ENCODE measurements around the gene ANKRD63. TPM values are rescaled to one million over a fixed set of nuclear protein-coding genes. Genes with fewer than 3 reads are reported as not detected.

Gene ANKRD63
- total and polyA plus RNA-seq, 9 of the 15 experiments (the other 6 are each of a cell fraction or from before 2014, with no cell fraction given), result 1.3 to 2.0 (median 1.8) TPM; not detected in 6

GRCh38 chr15:40282147-40282868, 556 bp downstream of the ANKRD63 start (continued):
- TF ChIP-seq, protein P1, sequence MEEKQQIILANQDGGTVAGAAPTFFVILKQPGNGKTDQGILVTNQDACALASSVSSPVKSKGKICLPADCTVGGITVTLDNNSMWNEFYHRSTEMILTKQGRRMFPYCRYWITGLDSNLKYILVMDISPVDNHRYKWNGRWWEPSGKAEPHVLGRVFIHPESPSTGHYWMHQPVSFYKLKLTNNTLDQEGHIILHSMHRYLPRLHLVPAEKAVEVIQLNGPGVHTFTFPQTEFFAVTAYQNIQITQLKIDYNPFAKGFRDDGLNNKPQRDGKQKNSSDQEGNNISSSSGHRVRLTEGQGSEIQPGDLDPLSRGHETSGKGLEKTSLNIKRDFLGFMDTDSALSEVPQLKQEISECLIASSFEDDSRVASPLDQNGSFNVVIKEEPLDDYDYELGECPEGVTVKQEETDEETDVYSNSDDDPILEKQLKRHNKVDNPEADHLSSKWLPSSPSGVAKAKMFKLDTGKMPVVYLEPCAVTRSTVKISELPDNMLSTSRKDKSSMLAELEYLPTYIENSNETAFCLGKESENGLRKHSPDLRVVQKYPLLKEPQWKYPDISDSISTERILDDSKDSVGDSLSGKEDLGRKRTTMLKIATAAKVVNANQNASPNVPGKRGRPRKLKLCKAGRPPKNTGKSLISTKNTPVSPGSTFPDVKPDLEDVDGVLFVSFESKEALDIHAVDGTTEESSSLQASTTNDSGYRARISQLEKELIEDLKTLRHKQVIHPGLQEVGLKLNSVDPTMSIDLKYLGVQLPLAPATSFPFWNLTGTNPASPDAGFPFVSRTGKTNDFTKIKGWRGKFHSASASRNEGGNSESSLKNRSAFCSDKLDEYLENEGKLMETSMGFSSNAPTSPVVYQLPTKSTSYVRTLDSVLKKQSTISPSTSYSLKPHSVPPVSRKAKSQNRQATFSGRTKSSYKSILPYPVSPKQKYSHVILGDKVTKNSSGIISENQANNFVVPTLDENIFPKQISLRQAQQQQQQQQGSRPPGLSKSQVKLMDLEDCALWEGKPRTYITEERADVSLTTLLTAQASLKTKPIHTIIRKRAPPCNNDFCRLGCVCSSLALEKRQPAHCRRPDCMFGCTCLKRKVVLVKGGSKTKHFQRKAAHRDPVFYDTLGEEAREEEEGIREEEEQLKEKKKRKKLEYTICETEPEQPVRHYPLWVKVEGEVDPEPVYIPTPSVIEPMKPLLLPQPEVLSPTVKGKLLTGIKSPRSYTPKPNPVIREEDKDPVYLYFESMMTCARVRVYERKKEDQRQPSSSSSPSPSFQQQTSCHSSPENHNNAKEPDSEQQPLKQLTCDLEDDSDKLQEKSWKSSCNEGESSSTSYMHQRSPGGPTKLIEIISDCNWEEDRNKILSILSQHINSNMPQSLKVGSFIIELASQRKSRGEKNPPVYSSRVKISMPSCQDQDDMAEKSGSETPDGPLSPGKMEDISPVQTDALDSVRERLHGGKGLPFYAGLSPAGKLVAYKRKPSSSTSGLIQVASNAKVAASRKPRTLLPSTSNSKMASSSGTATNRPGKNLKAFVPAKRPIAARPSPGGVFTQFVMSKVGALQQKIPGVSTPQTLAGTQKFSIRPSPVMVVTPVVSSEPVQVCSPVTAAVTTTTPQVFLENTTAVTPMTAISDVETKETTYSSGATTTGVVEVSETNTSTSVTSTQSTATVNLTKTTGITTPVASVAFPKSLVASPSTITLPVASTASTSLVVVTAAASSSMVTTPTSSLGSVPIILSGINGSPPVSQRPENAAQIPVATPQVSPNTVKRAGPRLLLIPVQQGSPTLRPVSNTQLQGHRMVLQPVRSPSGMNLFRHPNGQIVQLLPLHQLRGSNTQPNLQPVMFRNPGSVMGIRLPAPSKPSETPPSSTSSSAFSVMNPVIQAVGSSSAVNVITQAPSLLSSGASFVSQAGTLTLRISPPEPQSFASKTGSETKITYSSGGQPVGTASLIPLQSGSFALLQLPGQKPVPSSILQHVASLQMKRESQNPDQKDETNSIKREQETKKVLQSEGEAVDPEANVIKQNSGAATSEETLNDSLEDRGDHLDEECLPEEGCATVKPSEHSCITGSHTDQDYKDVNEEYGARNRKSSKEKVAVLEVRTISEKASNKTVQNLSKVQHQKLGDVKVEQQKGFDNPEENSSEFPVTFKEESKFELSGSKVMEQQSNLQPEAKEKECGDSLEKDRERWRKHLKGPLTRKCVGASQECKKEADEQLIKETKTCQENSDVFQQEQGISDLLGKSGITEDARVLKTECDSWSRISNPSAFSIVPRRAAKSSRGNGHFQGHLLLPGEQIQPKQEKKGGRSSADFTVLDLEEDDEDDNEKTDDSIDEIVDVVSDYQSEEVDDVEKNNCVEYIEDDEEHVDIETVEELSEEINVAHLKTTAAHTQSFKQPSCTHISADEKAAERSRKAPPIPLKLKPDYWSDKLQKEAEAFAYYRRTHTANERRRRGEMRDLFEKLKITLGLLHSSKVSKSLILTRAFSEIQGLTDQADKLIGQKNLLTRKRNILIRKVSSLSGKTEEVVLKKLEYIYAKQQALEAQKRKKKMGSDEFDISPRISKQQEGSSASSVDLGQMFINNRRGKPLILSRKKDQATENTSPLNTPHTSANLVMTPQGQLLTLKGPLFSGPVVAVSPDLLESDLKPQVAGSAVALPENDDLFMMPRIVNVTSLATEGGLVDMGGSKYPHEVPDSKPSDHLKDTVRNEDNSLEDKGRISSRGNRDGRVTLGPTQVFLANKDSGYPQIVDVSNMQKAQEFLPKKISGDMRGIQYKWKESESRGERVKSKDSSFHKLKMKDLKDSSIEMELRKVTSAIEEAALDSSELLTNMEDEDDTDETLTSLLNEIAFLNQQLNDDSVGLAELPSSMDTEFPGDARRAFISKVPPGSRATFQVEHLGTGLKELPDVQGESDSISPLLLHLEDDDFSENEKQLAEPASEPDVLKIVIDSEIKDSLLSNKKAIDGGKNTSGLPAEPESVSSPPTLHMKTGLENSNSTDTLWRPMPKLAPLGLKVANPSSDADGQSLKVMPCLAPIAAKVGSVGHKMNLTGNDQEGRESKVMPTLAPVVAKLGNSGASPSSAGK (IDR thresholded peaks at IDR 0.05), result peak; percentile 83
- peak; percentile 52; the same call in 1 of the 2 replicates for TF ChIP-seq RB1 (IDR thresholded peaks at IDR 0.05; ENCODE audit: low read depth)
- TF ChIP-seq ZNF12 (CRISPR knock-in tag; IDR thresholded peaks at IDR 0.05), result no peak
- 0 out of 2 replicates have a peak, but pooled peaks have one; percentile 64 for TF ChIP-seq STAT6 (CRISPR knock-in tag; IDR thresholded peaks at IDR 0.05)
- no peak for TF ChIP-seq ZNF311 (CRISPR knock-in tag; IDR thresholded peaks at IDR 0.05)
- peak; percentile 36; the same call in 1 of the 2 replicates for TF ChIP-seq LCOR (CRISPR knock-in tag; IDR thresholded peaks at IDR 0.05)
- TF ChIP-seq, protein P2, sequence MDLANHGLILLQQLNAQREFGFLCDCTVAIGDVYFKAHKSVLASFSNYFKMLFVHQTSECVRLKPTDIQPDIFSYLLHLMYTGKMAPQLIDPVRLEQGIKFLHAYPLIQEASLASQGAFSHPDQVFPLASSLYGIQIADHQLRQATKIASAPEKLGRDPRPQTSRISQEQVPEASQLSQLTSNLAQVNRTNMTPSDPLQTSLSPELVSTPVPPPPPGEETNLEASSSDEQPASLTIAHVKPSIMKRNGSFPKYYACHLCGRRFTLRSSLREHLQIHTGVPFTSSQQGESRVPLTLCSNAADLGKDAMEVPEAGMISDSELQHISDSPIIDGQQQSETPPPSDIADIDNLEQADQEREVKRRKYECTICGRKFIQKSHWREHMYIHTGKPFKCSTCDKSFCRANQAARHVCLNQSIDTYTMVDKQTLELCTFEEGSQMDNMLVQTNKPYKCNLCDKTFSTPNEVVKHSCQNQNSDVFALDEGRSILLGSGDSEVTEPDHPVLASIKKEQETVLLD (IDR thresholded peaks at IDR 0.05), result no peak
- peak; percentile 95; the same call in 1 of the 2 replicates for TF ChIP-seq KAT7 (CRISPR knock-in tag; IDR thresholded peaks at IDR 0.05; ENCODE audit: borderline replicate concordance)
- peak; percentile 86 for TF ChIP-seq EGR1 (conservative IDR thresholded peaks at IDR 0.05)
- TF ChIP-seq L3MBTL2 (IDR thresholded peaks at IDR 0.05), result peak; percentile 94
- peak; percentile 44; the same call in 1 of the 2 replicates for TF ChIP-seq ESRRA (IDR thresholded peaks at IDR 0.05; ENCODE audit: borderline replicate concordance, low read depth)

Measured in K562 (cell line).